ENCODE data around the gene INF2. TPM values are rescaled to one million over a fixed set of nuclear protein-coding genes. Genes with fewer than 3 reads are reported as not detected.
A peak's percentile ranks its signal among the peaks of the same experiment; 100 is the strongest.

The INF2 gene
- total and polyA plus RNA-seq, 9 of the 15 experiments (the other 6 are each of a cell fraction or from before 2014, with no cell fraction given): 0.56 to 31.3 (median 7.8) TPM

DNA sequence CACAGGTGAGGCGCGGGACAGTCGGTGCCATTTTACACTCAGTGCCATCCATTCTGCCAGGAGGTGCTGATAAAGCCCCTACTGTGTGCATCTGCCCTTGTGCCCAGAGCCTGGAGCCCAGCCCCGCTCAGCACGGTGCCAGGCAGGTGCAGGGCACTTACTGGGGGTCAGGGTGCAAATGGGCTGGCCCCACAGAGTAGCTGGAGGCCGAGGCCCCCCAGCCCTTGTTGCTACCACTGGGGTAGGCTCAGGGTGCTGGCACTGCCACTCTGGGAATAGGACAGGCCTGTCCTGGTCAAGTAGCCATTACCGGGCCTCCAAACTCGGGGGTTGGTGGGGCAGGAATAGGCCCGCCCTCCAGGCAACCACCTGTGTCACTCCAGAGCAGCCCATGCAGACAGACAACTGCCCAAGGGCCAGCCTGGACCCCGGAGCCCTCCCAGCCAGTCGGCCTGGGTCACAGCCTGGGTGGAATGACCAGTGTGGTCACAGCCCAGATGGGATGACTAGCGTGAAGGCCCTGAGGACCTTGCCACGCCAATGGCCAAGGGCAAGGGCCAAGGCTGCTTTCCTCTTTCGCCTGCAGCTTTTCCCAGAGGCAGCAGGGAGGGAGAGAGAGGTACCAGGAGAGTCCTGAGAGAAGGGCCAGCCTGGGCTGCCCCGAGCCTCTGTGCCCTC, 3.0 kb downstream of the INF2 start:
- in situ Hi-C loops (cut with MboI): no loop called here
- H3K27ac ChIP-seq (ENCODE audit: extremely low read depth, low read depth, low read length): no peak overlapping the region
- no peak overlapping the region for H3K4me2 ChIP-seq (ENCODE audit: insufficient read depth, low read length)
- WGBS (ENCODE audit: insufficient coverage, low coverage, missing lambda C conversion rate): 98% methylated on average over 9 of the region's 15 CpGs
- no TSS peak for BruUV-seq (replicated peaks)
- H3K9ac ChIP-seq (ENCODE audit: insufficient read depth in 1 of 2, low read depth in 2 of 2, low read length in 2 of 2): peak overlapping the region in 1 of 2 experiments; percentile 64; a peak in 2 of 4 replicates
- H3K9me3 ChIP-seq (replicated peaks; ENCODE audit: control insufficient read depth, insufficient read depth, low read depth, low read length): no peaks in the 10 kb centered on the region
- ChIA-PET POLR2A (interaction anchor here (0.6 kb wide), 1 partner anchor 136 kb away, joined by 3 read pairs; no protein-coding TSS in a partner anchor), CTCF (ENCODE audit: low intra/inter-chr PET ratio) (no interaction called here)
- no peaks in the 10 kb centered on the region; the same call in 1 of the 2 replicates for H4K20me1 ChIP-seq (replicated peaks; ENCODE audit: control insufficient read depth, insufficient read depth, low read length)
- no peak overlapping the region for H3K4me3 ChIP-seq
- no peak for FAIRE-seq
- TF ChIP-seq NFE2 (IDR thresholded peaks at IDR 0.05; ENCODE audit: low read depth) (no peak), ZNF408 (CRISPR knock-in tag; IDR thresholded peaks at IDR 0.05; ENCODE audit: low read depth) (no peak), ZKSCAN1 (IDR thresholded peaks at IDR 0.05; ENCODE audit: low read depth, low read length) (peak; percentile 89), CREM (IDR thresholded peaks at IDR 0.05; ENCODE audit: low read depth) (no peak), NONO (IDR thresholded peaks at IDR 0.05; ENCODE audit: low read depth in 2 of 2, low read length in 1 of 2) (no peak)
- TF ChIP-seq, protein P1, sequence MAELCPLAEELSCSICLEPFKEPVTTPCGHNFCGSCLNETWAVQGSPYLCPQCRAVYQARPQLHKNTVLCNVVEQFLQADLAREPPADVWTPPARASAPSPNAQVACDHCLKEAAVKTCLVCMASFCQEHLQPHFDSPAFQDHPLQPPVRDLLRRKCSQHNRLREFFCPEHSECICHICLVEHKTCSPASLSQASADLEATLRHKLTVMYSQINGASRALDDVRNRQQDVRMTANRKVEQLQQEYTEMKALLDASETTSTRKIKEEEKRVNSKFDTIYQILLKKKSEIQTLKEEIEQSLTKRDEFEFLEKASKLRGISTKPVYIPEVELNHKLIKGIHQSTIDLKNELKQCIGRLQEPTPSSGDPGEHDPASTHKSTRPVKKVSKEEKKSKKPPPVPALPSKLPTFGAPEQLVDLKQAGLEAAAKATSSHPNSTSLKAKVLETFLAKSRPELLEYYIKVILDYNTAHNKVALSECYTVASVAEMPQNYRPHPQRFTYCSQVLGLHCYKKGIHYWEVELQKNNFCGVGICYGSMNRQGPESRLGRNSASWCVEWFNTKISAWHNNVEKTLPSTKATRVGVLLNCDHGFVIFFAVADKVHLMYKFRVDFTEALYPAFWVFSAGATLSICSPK (IDR thresholded peaks at IDR 0.05; ENCODE audit: borderline replicate concordance): no peak
- TF ChIP-seq, protein P2, sequence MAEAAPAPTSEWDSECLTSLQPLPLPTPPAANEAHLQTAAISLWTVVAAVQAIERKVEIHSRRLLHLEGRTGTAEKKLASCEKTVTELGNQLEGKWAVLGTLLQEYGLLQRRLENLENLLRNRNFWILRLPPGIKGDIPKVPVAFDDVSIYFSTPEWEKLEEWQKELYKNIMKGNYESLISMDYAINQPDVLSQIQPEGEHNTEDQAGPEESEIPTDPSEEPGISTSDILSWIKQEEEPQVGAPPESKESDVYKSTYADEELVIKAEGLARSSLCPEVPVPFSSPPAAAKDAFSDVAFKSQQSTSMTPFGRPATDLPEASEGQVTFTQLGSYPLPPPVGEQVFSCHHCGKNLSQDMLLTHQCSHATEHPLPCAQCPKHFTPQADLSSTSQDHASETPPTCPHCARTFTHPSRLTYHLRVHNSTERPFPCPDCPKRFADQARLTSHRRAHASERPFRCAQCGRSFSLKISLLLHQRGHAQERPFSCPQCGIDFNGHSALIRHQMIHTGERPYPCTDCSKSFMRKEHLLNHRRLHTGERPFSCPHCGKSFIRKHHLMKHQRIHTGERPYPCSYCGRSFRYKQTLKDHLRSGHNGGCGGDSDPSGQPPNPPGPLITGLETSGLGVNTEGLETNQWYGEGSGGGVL (CRISPR knock-in tag; IDR thresholded peaks at IDR 0.05): no peak
- intact Hi-C loops (cut with micrococcal nuclease): no loop called here
- H3K4me1 ChIP-seq (replicated peaks in 1 of 2; ENCODE audit: control insufficient read depth in 2 of 2, insufficient read depth in 2 of 2, low read length in 2 of 2): peaks cover 5 to 97% of the 10 kb centered on the region in 2 experiments; a peak in 4 of 5 replicates
- H3K79me2 ChIP-seq (ENCODE audit: control insufficient read depth, insufficient read depth, low read length): peaks cover 31% of the 10 kb centered on the region
- peaks cover 36% of the 10 kb centered on the region; the same call in 2 of the 3 replicates for H3K36me3 ChIP-seq (ENCODE audit: control insufficient read depth, insufficient read depth, low read length)
- DNase-seq (ENCODE audit: extremely low read depth in 1 of 4, low spot score in 3 of 4): no peak
- peaks cover 3% of the 10 kb centered on the region for H3K9me1 ChIP-seq (ENCODE audit: control insufficient read depth, insufficient read depth, low read length)
- no peaks in the 10 kb centered on the region for H3K27me3 ChIP-seq (ENCODE audit: control insufficient read depth in 2 of 2, insufficient read depth in 2 of 2, low read length in 2 of 2)
- H2AFZ ChIP-seq (ENCODE audit: low read depth, low read length): no peak overlapping the region
- no peak for ATAC-seq

All from K562 (cell line).